HepG2 (cell line): Measurements from ENCODE around the gene SLC43A1.

Experiments
- EZH2 ChIP-seq: conservative IDR thresholded peaks from 2 replicates; pipeline ENCODE4 v1.6.1; 2012; ENCODE audit warnings: mild to moderate bottlenecking, low read depth, low read length, moderate library complexity
- FOSL1 ChIP-seq: sonication (generic); formaldehyde crosslinking; IDR thresholded peaks from 2 replicates; pipeline ENCODE4 v1.9.0; 2021; ENCODE audit warnings: missing genetic modification reagents, borderline replicate concordance
- MXI1 ChIP-seq: IDR thresholded peaks from 3 replicates; pipeline ENCODE4 v1.6.1; 2012; ENCODE audit warnings: low read depth, low read length, inconsistent platforms, borderline replicate concordance
- POLR2A ChIP-seq, 2 experiments: IDR thresholded peaks; 2 replicates each; pipeline ENCODE4 v1.6.1; 2011; ENCODE audit warnings: low read depth in 2 of 2, low read length in 2 of 2, mild to moderate bottlenecking in 1 of 2, moderate library complexity in 1 of 2; ENCODE audit not compliant: insufficient read depth in 1 of 2
- ZNF558 ChIP-seq: sonication (generic); formaldehyde crosslinking; IDR thresholded peaks from 2 replicates; pipeline ENCODE4 v1.9.0; 2022; ENCODE audit warnings: mild to moderate bottlenecking, missing genetic modification reagents, borderline replicate concordance
- TF ChIP-seq, protein P1 (sequence below): sonication (generic); formaldehyde crosslinking; IDR thresholded peaks from 2 replicates; pipeline ENCODE4 v1.5.0; 2020; ENCODE audit warnings: mild to moderate bottlenecking, missing genetic modification reagents, moderate library complexity
- TF ChIP-seq, protein P2 (sequence below): IDR thresholded peaks from 2 replicates; pipeline ENCODE4 v1.6.1; 2012; ENCODE audit warnings: low read depth, low read length, improper control_type of control experiment

DNA sequence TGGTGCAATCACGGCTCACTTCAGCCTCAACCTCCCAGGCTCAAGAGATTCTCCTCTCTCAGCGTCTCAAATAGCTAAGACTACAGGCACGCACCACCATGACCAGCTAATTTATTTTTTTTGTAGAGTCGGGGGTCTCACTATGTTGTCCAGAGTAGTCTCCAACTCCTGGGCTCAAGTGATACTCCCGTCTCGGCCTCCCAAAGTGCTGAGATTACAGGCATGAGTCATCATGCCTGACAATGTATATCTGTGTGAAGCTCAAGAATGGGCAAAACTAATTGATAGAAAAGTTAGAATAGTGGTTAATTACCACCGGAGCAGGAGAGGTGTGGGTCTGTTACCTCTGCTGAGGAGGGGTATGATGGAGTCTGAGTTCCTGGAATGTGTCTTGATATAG, 79.5 kb downstream of the SLC43A1 start:
- no peak for TF ChIP-seq MXI1
- TF ChIP-seq, protein P1, sequence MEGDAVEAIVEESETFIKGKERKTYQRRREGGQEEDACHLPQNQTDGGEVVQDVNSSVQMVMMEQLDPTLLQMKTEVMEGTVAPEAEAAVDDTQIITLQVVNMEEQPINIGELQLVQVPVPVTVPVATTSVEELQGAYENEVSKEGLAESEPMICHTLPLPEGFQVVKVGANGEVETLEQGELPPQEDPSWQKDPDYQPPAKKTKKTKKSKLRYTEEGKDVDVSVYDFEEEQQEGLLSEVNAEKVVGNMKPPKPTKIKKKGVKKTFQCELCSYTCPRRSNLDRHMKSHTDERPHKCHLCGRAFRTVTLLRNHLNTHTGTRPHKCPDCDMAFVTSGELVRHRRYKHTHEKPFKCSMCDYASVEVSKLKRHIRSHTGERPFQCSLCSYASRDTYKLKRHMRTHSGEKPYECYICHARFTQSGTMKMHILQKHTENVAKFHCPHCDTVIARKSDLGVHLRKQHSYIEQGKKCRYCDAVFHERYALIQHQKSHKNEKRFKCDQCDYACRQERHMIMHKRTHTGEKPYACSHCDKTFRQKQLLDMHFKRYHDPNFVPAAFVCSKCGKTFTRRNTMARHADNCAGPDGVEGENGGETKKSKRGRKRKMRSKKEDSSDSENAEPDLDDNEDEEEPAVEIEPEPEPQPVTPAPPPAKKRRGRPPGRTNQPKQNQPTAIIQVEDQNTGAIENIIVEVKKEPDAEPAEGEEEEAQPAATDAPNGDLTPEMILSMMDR (CRISPR knock-in tag): no peak
- no peak for TF ChIP-seq ZNF558 (CRISPR knock-in tag)
- no peak for TF ChIP-seq EZH2
- TF ChIP-seq, protein P2, sequence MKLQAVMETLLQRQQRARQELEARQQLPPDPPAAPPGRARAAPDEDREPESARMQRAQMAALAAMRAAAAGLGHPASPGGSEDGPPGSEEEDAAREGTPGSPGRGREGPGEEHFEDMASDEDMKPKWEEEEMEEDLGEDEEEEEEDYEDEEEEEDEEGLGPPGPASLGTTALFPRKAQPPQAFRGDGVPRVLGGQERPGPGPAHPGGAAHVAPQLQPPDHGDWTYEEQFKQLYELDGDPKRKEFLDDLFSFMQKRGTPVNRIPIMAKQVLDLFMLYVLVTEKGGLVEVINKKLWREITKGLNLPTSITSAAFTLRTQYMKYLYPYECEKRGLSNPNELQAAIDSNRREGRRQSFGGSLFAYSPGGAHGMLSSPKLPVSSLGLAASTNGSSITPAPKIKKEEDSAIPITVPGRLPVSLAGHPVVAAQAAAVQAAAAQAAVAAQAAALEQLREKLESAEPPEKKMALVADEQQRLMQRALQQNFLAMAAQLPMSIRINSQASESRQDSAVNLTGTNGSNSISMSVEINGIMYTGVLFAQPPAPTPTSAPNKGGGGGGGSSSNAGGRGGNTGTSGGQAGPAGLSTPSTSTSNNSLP: no peak
- no peak for TF ChIP-seq FOSL1 (CRISPR knock-in tag)
- no peak for TF ChIP-seq POLR2A (IDR thresholded peaks at IDR 0.05; ENCODE audit: insufficient read depth in 1 of 2, low read depth in 2 of 2, low read length in 2 of 2)
